Trophoblast cell (in vitro differentiated cells and primary cell): Measurements from ENCODE around the gene TJP3.
"Not testable (repeated sequence)": the region's sequence is repeated elsewhere in the genome, so short reads cannot be mapped to it uniquely, and the experiment has no call there.

Experiments
- DNase-seq, 2 donors: peaks; one replicate each; pipeline ENCODE4 v3.0.0-alpha.2; 2016
- H2AFZ ChIP-seq: 2 replicates; pipeline ENCODE4 v1.6.1; 2013; ENCODE audit warnings: low read length, moderate library complexity, mild to moderate bottlenecking; ENCODE audit not compliant: insufficient read depth, poor library complexity
- H2AK5ac ChIP-seq: 2 replicates; pipeline ENCODE4 v1.6.1; 2013; ENCODE audit warnings: mild to moderate bottlenecking, low read length
- H2BK120ac ChIP-seq: 2 replicates; pipeline ENCODE4 v1.6.1; 2013; ENCODE audit warnings: low read length, mild to moderate bottlenecking, moderate library complexity; ENCODE audit not compliant: insufficient read depth, poor library complexity
- H2BK12ac ChIP-seq: 2 replicates; pipeline ENCODE4 v1.6.1; 2013; ENCODE audit warnings: mild to moderate bottlenecking, low read length, moderate library complexity
- H2BK5ac ChIP-seq: 2 replicates; pipeline ENCODE4 v1.6.1; 2013; ENCODE audit warnings: low read length, low read depth, moderate library complexity, mild to moderate bottlenecking; ENCODE audit not compliant: poor library complexity
- H3K14ac ChIP-seq: 2 replicates; pipeline ENCODE4 v1.6.1; 2013; ENCODE audit warnings: mild to moderate bottlenecking, low read length
- H3K18ac ChIP-seq: 2 replicates; pipeline ENCODE4 v1.6.1; 2013; ENCODE audit warnings: mild to moderate bottlenecking, low read length
- H3K23ac ChIP-seq: 2 replicates; pipeline ENCODE4 v1.6.1; 2013; ENCODE audit warnings: low read length
- H3K27ac ChIP-seq: 2 replicates; pipeline ENCODE4 v1.5.1; 2013; ENCODE audit warnings: low read depth, mild to moderate bottlenecking, inconsistent platforms, low read length, moderate library complexity
- H3K27me3 ChIP-seq: 2 replicates; pipeline ENCODE4 v1.6.1; 2013; ENCODE audit warnings: inconsistent platforms, mild to moderate bottlenecking, low read length, moderate library complexity; ENCODE audit not compliant: insufficient read depth
- H3K36me3 ChIP-seq, 2 experiments: 1 replicate in 1 of 2; 2 replicates in 1 of 2; pipeline ENCODE4 v1.6.1; 2013; ENCODE audit warnings: low read length in 2 of 2, mild to moderate bottlenecking in 2 of 2, moderate library complexity in 1 of 2; ENCODE audit not compliant: insufficient read depth in 2 of 2, control insufficient read depth in 1 of 2
- H3K4ac ChIP-seq: 2 replicates; pipeline ENCODE4 v1.6.1; 2013; ENCODE audit warnings: low read depth, mild to moderate bottlenecking, low read length, moderate library complexity
- H3K4me1 ChIP-seq, 2 experiments: 1 replicate in 1 of 2; 2 replicates in 1 of 2; pipeline ENCODE4 v1.6.1; 2013; ENCODE audit warnings: low read length in 2 of 2, mild to moderate bottlenecking in 2 of 2, moderate library complexity in 1 of 2; ENCODE audit not compliant: insufficient read depth in 2 of 2, control insufficient read depth in 1 of 2
- H3K4me2 ChIP-seq: 2 replicates; pipeline ENCODE4 v1.6.1; 2013; ENCODE audit warnings: inconsistent platforms, mild to moderate bottlenecking, low read length, moderate library complexity
- H3K4me3 ChIP-seq: 2 replicates; pipeline ENCODE4 v1.5.1; 2013; ENCODE audit warnings: mild to moderate bottlenecking, low read depth, low read length, inconsistent platforms
- H3K79me1 ChIP-seq: one replicate; pipeline ENCODE4 v1.6.1; 2013; ENCODE audit warnings: low read length
- H3K79me2 ChIP-seq: 2 replicates; pipeline ENCODE4 v1.6.1; 2013; ENCODE audit warnings: low read length, mild to moderate bottlenecking; ENCODE audit not compliant: control insufficient read depth, insufficient read depth, poor library complexity
- H3K9ac ChIP-seq: 2 replicates; pipeline ENCODE4 v1.6.1; 2013; ENCODE audit warnings: mild to moderate bottlenecking, low read length
- H3K9me3 ChIP-seq: 2 replicates; pipeline ENCODE4 v1.6.1; 2013; ENCODE audit warnings: low read depth, mild to moderate bottlenecking, control low read depth, inconsistent platforms, low read length; ENCODE audit not compliant: insufficient read depth
- H4K12ac ChIP-seq: 2 replicates; pipeline ENCODE4 v1.6.1; 2013; ENCODE audit warnings: low read depth, mild to moderate bottlenecking, low read length, moderate library complexity
- H4K8ac ChIP-seq: 2 replicates; pipeline ENCODE4 v1.6.1; 2013; ENCODE audit warnings: low read depth, mild to moderate bottlenecking, low read length, moderate library complexity
- H4K91ac ChIP-seq: one replicate; pipeline ENCODE4 v1.6.1; 2013; ENCODE audit warnings: low read depth, mild to moderate bottlenecking, low read length, moderate library complexity
- WGBS: extraction: QIAGEN DNeasy Blood & Tissue Kit; methylation state at CpG from one replicate; pipeline ENCODE4 v1.1.7; 2013; ENCODE audit warnings: missing lambda C conversion rate; ENCODE audit not compliant: insufficient read length, insufficient coverage; ENCODE audit errors: extremely low coverage; 5-methylcytosine and 5-hydroxymethylcytosine counted together

TJP3 gene

DNA sequence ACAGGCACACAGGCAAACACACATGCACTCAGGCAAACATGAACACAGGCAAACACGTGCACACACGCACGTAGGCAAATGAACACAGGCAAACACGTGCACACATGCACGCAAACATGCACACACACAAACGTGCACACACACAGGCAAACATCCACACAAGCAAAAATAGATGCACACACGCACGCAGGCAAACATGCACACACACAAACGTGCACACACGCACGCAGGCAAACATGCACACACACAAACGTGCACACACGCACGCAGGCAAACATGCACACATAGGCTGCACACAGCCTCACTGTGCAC, 41.7 kb upstream of the TJP3 start:
- H2BK5ac ChIP-seq: not testable (repeated sequence)

GRCh38 chr19:3667037-3667638, 41.0 kb upstream of the TJP3 start:
- Histone ChIP-seq H3K27ac (no peak overlapping the region), H3K79me2 (peaks cover 5% of the 10 kb centered on the region), H3K23ac (no peak overlapping the region), H3K4ac (no peak overlapping the region), H2AK5ac (no peak overlapping the region), H3K4me2 (no peak overlapping the region), H4K91ac (no peak overlapping the region), H3K9me3 (peaks cover 2% of the 10 kb centered on the region), H2BK12ac (no peak overlapping the region), H3K79me1 (peaks cover 15% of the 10 kb centered on the region), H3K27me3 (no peaks in the 10 kb centered on the region), H4K12ac (no peak overlapping the region), H3K4me3 (no peak overlapping the region), H3K9ac (no peak overlapping the region), H3K18ac (no peak overlapping the region), H3K36me3 (peaks cover 29 to 34% of the 10 kb centered on the region in 2 experiments), H2BK5ac (no peak overlapping the region), H2AFZ (no peak overlapping the region), H2BK120ac (no peak overlapping the region), H3K4me1 (peaks cover 17 to 28% of the 10 kb centered on the region in 2 experiments), H3K14ac (no peak overlapping the region), H4K8ac (no peak overlapping the region)
- no CpG with 5 or more reads among the region's 18 CpGs for WGBS
- DNase-seq: no peak

More for the DNA sequence above, 41.7 kb upstream of the TJP3 start:
- not testable (repeated sequence) for H3K4ac ChIP-seq, H2AK5ac ChIP-seq, H2AFZ ChIP-seq, DNase-seq, H3K23ac ChIP-seq, H2BK12ac ChIP-seq, H3K18ac ChIP-seq, H3K14ac ChIP-seq, H4K8ac ChIP-seq, H3K79me2 ChIP-seq, H3K4me2 ChIP-seq, H2BK120ac ChIP-seq, H4K12ac ChIP-seq, H3K9me3 ChIP-seq, H3K27me3 ChIP-seq, H3K27ac ChIP-seq, H4K91ac ChIP-seq
- no CpG with 5 or more reads among the region's 14 CpGs for WGBS
- peaks cover 35 to 40% of the 10 kb centered on the region in 2 experiments for H3K36me3 ChIP-seq
- H3K4me1 ChIP-seq: peaks cover 17 to 26% of the 10 kb centered on the region in 2 experiments
- peaks cover 13% of the 10 kb centered on the region for H3K79me1 ChIP-seq
- H3K9ac ChIP-seq: peak overlapping the region; percentile 4
- H3K4me3 ChIP-seq: peak overlapping the region; percentile 42

DNA sequence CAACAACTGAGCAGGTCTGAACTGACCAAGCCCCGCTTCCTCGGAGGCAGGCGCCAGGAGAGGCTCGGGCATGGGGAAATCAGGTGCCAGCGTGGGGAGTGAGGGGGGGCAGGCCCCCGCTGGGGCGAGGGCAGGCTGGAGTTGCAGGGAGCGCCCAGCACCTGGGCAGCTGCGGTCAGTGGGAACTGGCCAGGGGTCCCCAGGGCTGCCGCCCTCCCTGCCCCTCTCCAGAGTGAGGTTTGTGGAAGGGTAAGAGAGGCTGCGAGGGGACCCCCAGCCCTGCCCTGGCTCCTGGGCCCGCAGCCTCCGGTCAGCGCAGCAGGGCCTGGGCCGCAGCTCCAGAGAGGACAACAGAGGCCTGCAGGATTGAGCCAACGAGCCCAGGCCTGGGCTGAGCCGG, 40.4 kb upstream of the TJP3 start:
- H3K4me2 ChIP-seq: no peak overlapping the region
- peaks cover 16% of the 10 kb centered on the region for H3K79me1 ChIP-seq
- H2BK120ac ChIP-seq: no peak overlapping the region
- no peak overlapping the region for H3K18ac ChIP-seq
- H3K27me3 ChIP-seq: no peaks in the 10 kb centered on the region
- H2BK5ac ChIP-seq: no peak overlapping the region
- H3K36me3 ChIP-seq: peaks cover 27 to 30% of the 10 kb centered on the region in 2 experiments
- H3K27ac ChIP-seq: no peak overlapping the region
- H4K8ac ChIP-seq: no peak overlapping the region
- peaks cover 5% of the 10 kb centered on the region for H3K79me2 ChIP-seq
- H3K9me3 ChIP-seq: peaks cover 2% of the 10 kb centered on the region
- no peak overlapping the region for H3K4ac ChIP-seq
- no peak overlapping the region for H2AFZ ChIP-seq
- no CpG with 5 or more reads among the region's 17 CpGs for WGBS
- no peak for DNase-seq
- H3K4me3 ChIP-seq: no peak overlapping the region
- H3K9ac ChIP-seq: no peak overlapping the region
- H3K23ac ChIP-seq: no peak overlapping the region
- H4K12ac ChIP-seq: no peak overlapping the region
- no peak overlapping the region for H3K14ac ChIP-seq
- H3K4me1 ChIP-seq: peaks cover 17 to 32% of the 10 kb centered on the region in 2 experiments
- H2BK12ac ChIP-seq: no peak overlapping the region
- no peak overlapping the region for H2AK5ac ChIP-seq
- H4K91ac ChIP-seq: no peak overlapping the region

- Histone ChIP-seq H3K9me3 (peaks cover 2% of the 10 kb centered on the region), H3K4ac (no peak overlapping the region), H3K18ac (no peak overlapping the region), H3K27me3 (no peaks in the 10 kb centered on the region), H3K27ac (no peak overlapping the region), H3K79me2 (peaks cover 5% of the 10 kb centered on the region), H3K4me1 (peaks cover 17 to 32% of the 10 kb centered on the region in 2 experiments), H3K4me3 (no peak overlapping the region), H3K4me2 (no peak overlapping the region), H4K12ac (no peak overlapping the region), H2BK120ac (no peak overlapping the region), H2AFZ (no peak overlapping the region), H4K91ac (no peak overlapping the region), H3K36me3 (peaks cover 20 to 23% of the 10 kb centered on the region in 2 experiments), H2BK5ac (no peak overlapping the region), H4K8ac (no peak overlapping the region), H2BK12ac (no peak overlapping the region), H3K23ac (no peak overlapping the region), H3K9ac (no peak overlapping the region), H3K79me1 (peaks cover 16% of the 10 kb centered on the region), H2AK5ac (no peak overlapping the region), H3K14ac (no peak overlapping the region)
- WGBS: no CpG with 5 or more reads among the region's 34 CpGs
- DNase-seq: peak; percentile 12 to 46
Observed at GRCh38 chr19:3668331-3669081, 39.7 kb upstream of the TJP3 start.
